Bronchial epithelial cell (primary cell): ENCODE data around the gene ADGRF4. TPM values are rescaled to one million over a fixed set of nuclear protein-coding genes. Genes with fewer than 3 reads are reported as not detected.

Source experiments
- total RNA-seq: library from RNA; depleted of rRNA; stranded (reverse); fragments of >200 nt; gene quantifications from 2 replicates; pipeline ENCODE4 v1.2.1, GENCODE V29; 2014

Gene ADGRF4
- total RNA-seq, 1 donor from 2014 or later: 17.9 TPM

Other genes starting within 250 kb of the ADGRF4 start
- 24.0 and 30.9 TPM in 2 replicates for gene CD2AP, start 220.8 kb upstream of the ADGRF4 start, total RNA-seq
- not detected in 2 replicates for gene OPN5, start 83.5 kb downstream of the ADGRF4 start, total RNA-seq